Stimulated activated effector memory CD8-positive, alpha-beta T cell treated with anti-CD3 and anti-CD28 coated beads, Interleukin-12 subunit alpha, Interleukin-12 subunit beta, amount 100 ng/mL, for 72 hours (primary cell): ENCODE measurements around the gene BTN2A1.

ENCODE experiments used
- ATAC-seq: fragments of 150-1000 bp; cut with Tn5 transposase; 2 replicates; pipeline ENCODE4 v1.10.0; 2021
- DNase-seq, 2 donors: peaks; one replicate each; pipeline ENCODE4 v3.0.0; 2021 to 2022; ENCODE audit warnings: low spot score in 2 of 2
- H3K27ac Mint-ChIP-seq: one replicate; pipeline ENCODE4 v1.8.0; 2022; ENCODE audit warnings: mild to moderate bottlenecking, mixed read lengths
- H3K36me3 Mint-ChIP-seq: one replicate; pipeline ENCODE4 v1.8.0; 2022; ENCODE audit warnings: mild to moderate bottlenecking, mixed read lengths
- H3K4me1 Mint-ChIP-seq: one replicate; pipeline ENCODE4 v1.8.0; 2022; ENCODE audit warnings: mixed read lengths
- H3K4me3 Mint-ChIP-seq: one replicate; pipeline ENCODE4 v1.8.0; 2022; ENCODE audit warnings: mild to moderate bottlenecking, mixed read lengths
- H3K9me3 Mint-ChIP-seq: one replicate; pipeline ENCODE4 v1.8.0; 2022; ENCODE audit warnings: mixed read lengths

BTN2A1 gene

GRCh38 chr6:26472549-26473290 lies 15.0 kb downstream of the BTN2A1 start:
- peak overlapping the region; percentile 99 for H3K27ac Mint-ChIP-seq
- H3K4me3 Mint-ChIP-seq, result peak overlapping the region; percentile 94
- H3K9me3 Mint-ChIP-seq, result peaks cover 10% of the 10 kb centered on the region
- peaks cover 45% of the 10 kb centered on the region for H3K4me1 Mint-ChIP-seq
- ATAC-seq, result no peak
- no peak for DNase-seq
- H3K36me3 Mint-ChIP-seq, result peaks cover 45% of the 10 kb centered on the region

- peaks cover 38% of the 10 kb centered on the region for H3K36me3 Mint-ChIP-seq
- H3K4me1 Mint-ChIP-seq, result peaks cover 45% of the 10 kb centered on the region
- ATAC-seq (no peak), DNase-seq (no peak)
- peaks cover 10% of the 10 kb centered on the region for H3K9me3 Mint-ChIP-seq
- peak overlapping the region; percentile 94 for H3K4me3 Mint-ChIP-seq
- peak overlapping the region; percentile 99 for H3K27ac Mint-ChIP-seq
Observed at GRCh38 chr6:26473429-26473757, 15.6 kb downstream of the BTN2A1 start.

DNA sequence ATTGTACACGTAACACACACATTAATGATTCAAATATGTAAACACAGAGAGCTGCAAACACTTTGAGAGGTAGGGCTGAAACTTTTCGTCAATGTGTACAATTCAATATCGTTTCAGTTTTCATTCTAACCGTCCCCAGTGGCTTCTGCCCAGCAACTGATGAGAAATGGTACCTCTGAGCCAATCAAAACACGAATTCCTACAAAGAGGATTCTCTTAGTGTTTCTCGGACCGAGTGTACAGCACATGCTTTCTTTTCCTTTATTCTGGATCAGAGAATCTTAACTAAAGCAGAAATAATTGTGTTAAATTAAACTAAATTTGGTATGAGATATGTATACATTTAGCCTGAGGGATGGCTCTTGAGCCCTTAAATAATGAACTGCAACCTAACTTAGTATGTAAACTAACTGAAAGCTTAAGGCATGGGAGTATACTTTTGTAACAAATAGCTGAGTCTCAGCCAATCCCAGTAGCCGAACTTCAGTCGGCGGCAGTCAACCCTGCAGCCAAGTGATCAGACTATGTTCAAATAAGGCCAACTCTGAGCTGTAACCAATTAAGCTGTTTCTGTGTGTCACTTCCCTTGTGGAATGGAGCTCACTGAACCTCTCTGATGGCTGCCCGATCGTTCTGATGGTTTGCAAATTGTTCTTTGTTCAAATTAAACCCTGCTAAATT lies 16.1 kb downstream of the BTN2A1 start:
- ATAC-seq (peak; percentile 97), DNase-seq (peak; percentile 53 to 86)
- Mint-ChIP-seq H3K27ac (peak overlapping the region; percentile 99), H3K4me3 (peak overlapping the region; percentile 94), H3K4me1 (peaks cover 39% of the 10 kb centered on the region), H3K9me3 (peaks cover 10% of the 10 kb centered on the region), H3K36me3 (peaks cover 33% of the 10 kb centered on the region)

- Mint-ChIP-seq H3K36me3 (peaks cover 28% of the 10 kb centered on the region), H3K4me1 (peaks cover 38% of the 10 kb centered on the region), H3K4me3 (peak overlapping the region; percentile 94), H3K27ac (peak overlapping the region; percentile 99), H3K9me3 (peaks cover 10% of the 10 kb centered on the region)
- DNase-seq (no peak), ATAC-seq (no peak)
Observed at GRCh38 chr6:26474439-26474881, 16.7 kb downstream of the BTN2A1 start.

- H3K4me1 Mint-ChIP-seq, result peaks cover 38% of the 10 kb centered on the region
- peak overlapping the region; percentile 94 for H3K4me3 Mint-ChIP-seq
- no peak overlapping the region for H3K27ac Mint-ChIP-seq
- H3K9me3 Mint-ChIP-seq, result peaks cover 10% of the 10 kb centered on the region
- ATAC-seq (no peak), DNase-seq (no peak)
- H3K36me3 Mint-ChIP-seq, result peaks cover 22% of the 10 kb centered on the region
Observed at GRCh38 chr6:26475823-26476729, 18.3 kb downstream of the BTN2A1 start.

DNA sequence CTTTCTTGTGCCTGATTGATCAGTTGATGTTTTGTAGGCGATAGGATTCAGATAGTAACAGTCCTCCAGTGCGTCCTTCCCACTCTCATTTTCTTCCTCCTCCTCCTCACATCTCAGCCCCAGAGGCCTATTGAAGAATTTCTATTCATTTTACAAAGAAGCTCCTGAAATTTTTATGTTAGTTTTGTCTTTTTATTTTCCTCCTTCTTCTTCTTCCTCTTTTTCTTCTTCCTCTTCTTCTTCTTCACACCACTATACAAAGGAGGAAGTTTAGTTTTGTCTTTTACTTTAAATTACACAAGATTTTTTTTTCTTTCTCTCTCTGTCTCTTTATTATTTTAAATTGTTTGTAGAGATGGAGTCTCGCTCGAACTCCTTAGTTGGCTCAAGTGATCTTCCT lies 19.1 kb downstream of the BTN2A1 start:
- DNase-seq, result no peak
- peaks cover 4% of the 10 kb centered on the region for H3K9me3 Mint-ChIP-seq
- H3K36me3 Mint-ChIP-seq, result peaks cover 17% of the 10 kb centered on the region
- ATAC-seq, result no peak
- H3K4me3 Mint-ChIP-seq, result no peak overlapping the region
- H3K27ac Mint-ChIP-seq, result peak overlapping the region; percentile 78
- H3K4me1 Mint-ChIP-seq, result peaks cover 38% of the 10 kb centered on the region

GRCh38 chr6:26477426-26477825 lies 19.7 kb downstream of the BTN2A1 start:
- H3K4me3 Mint-ChIP-seq, result no peak overlapping the region
- peaks cover 17% of the 10 kb centered on the region for H3K36me3 Mint-ChIP-seq
- DNase-seq, result no peak
- peaks cover 35% of the 10 kb centered on the region for H3K4me1 Mint-ChIP-seq
- no peak for ATAC-seq
- peak overlapping the region; percentile 78 for H3K27ac Mint-ChIP-seq
- H3K9me3 Mint-ChIP-seq, result peaks cover 3% of the 10 kb centered on the region

- no peak overlapping the region for H3K27ac Mint-ChIP-seq
- no peak overlapping the region for H3K4me3 Mint-ChIP-seq
- H3K36me3 Mint-ChIP-seq, result peaks cover 17% of the 10 kb centered on the region
- ATAC-seq (no peak), DNase-seq (no peak)
- no peaks in the 10 kb centered on the region for H3K9me3 Mint-ChIP-seq
- peaks cover 26% of the 10 kb centered on the region for H3K4me1 Mint-ChIP-seq
Observed at GRCh38 chr6:26478100-26478984, 20.6 kb downstream of the BTN2A1 start.

- H3K27ac Mint-ChIP-seq, result no peak overlapping the region
- H3K4me3 Mint-ChIP-seq, result no peak overlapping the region
- ATAC-seq (no peak), DNase-seq (no peak)
- peaks cover 17% of the 10 kb centered on the region for H3K36me3 Mint-ChIP-seq
- no peaks in the 10 kb centered on the region for H3K9me3 Mint-ChIP-seq
- H3K4me1 Mint-ChIP-seq, result peaks cover 21% of the 10 kb centered on the region
Observed at GRCh38 chr6:26478985-26479278, 21.2 kb downstream of the BTN2A1 start.

DNA sequence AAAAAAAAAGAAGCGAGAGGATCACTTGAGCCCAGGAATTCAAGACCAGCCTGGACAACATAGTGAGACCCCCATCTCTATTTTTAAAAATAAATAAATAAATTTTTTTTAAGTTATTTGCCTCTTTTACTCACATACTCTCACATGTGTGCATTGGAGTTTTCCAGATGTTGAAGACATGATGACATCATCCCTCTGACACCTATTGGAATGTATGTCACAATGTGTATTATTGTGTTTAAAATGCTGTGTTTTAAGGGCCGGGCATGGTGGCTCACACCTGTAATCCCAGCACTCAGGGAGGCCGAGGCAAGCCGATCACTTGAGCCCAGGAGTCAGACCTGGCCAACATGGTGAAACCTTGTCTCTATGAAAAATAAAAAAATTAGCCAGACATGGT lies 24.6 kb downstream of the BTN2A1 start:
- Mint-ChIP-seq H3K4me1 (no peaks in the 10 kb centered on the region), H3K27ac (no peak overlapping the region), H3K9me3 (no peaks in the 10 kb centered on the region), H3K36me3 (no peaks in the 10 kb centered on the region), H3K4me3 (no peak overlapping the region)
- no peak for ATAC-seq
- no peak for DNase-seq

DNA sequence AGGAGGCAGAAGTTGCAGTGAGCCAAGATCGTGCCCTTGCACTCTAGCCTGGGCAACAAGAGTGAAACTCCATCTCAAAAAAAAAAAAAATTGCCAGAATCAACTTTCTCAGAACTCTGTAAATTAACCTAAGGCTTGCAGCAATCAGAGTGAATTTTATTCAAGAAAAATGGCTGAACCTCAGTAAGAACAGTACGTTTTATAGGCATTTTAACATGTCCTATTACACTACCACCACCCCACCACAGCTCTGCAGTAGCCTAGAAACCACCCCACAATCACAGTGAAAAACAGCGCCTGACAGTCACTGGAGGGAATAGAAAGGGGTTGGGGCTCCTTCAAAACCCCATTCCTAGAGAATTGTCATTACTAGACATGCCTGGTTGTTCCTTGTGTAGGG lies 26.0 kb downstream of the BTN2A1 start:
- Mint-ChIP-seq H3K27ac (no peak overlapping the region), H3K4me1 (no peaks in the 10 kb centered on the region), H3K4me3 (no peak overlapping the region), H3K9me3 (peaks cover 3% of the 10 kb centered on the region), H3K36me3 (no peaks in the 10 kb centered on the region)
- ATAC-seq (no peak), DNase-seq (no peak)

GRCh38 chr6:26484161-26484560 lies 26.4 kb downstream of the BTN2A1 start:
- Mint-ChIP-seq H3K27ac (no peak overlapping the region), H3K9me3 (peaks cover 3% of the 10 kb centered on the region)
- DNase-seq, result no peak

GRCh38 chr6:26485112-26485780 lies 27.5 kb downstream of the BTN2A1 start:
- ATAC-seq, result no peak
- Mint-ChIP-seq H3K4me3 (no peak overlapping the region), H3K27ac (no peak overlapping the region), H3K36me3 (no peaks in the 10 kb centered on the region), H3K9me3 (peaks cover 3% of the 10 kb centered on the region), H3K4me1 (no peaks in the 10 kb centered on the region)
- no peak for DNase-seq

More at GRCh38 chr6:26484161-26484560, 26.4 kb downstream of the BTN2A1 start:
- H3K36me3 Mint-ChIP-seq, result no peaks in the 10 kb centered on the region
- ATAC-seq, result no peak
- H3K4me3 Mint-ChIP-seq, result no peak overlapping the region
- no peaks in the 10 kb centered on the region for H3K4me1 Mint-ChIP-seq

- H3K9me3 Mint-ChIP-seq, result peaks cover 3% of the 10 kb centered on the region
- DNase-seq (no peak), ATAC-seq (no peak)
- no peak overlapping the region for H3K27ac Mint-ChIP-seq
- H3K36me3 Mint-ChIP-seq, result no peaks in the 10 kb centered on the region
- H3K4me3 Mint-ChIP-seq, result no peak overlapping the region
- H3K4me1 Mint-ChIP-seq, result peaks cover 4% of the 10 kb centered on the region
Observed at GRCh38 chr6:26486358-26486757, 28.6 kb downstream of the BTN2A1 start.
